ENCODE data around the gene TP53I3.

Gene TP53I3

GRCh38 chr2:24084386-24085199 is at the start of gene TP53I3:
Gene TP53I3, minus strand, starts transcription at chr2:24084834. Its CDS starts 508 bp downstream, at chr2:24084326.
- Histone ChIP-seq H3K4me1 (ENCODE audit: control insufficient read depth in 1 of 2, insufficient read depth in 2 of 2, low read length in 2 of 2) (peaks cover 17 to 19% of the 10 kb centered on the region in 2 donors), H3K27me3 (ENCODE audit: control insufficient read depth in 1 of 2, insufficient read depth in 2 of 2, low read length in 2 of 2) (no peaks in the 10 kb centered on the region), H3K27ac (ENCODE audit: low read depth, low read length) (peak within 1 kb of the TSS; percentile 90), H3K9me3 (ENCODE audit: control insufficient read depth in 1 of 2, low read length in 2 of 2) (no peaks in the 10 kb centered on the region), H3K4me3 (ENCODE audit: low read depth in 1 of 2, low read length in 2 of 2) (peak within 1 kb of the TSS; percentile 77 to 88), H3K9ac (ENCODE audit: low read depth in 1 of 2, low read length in 2 of 2) (peak within 1 kb of the TSS; percentile 89 to 99), H3K36me3 (ENCODE audit: control insufficient read depth in 1 of 2, insufficient read depth in 2 of 2, low read length in 2 of 2) (peaks cover 11 to 28% of the 10 kb centered on the region in 2 donors)

- Histone ChIP-seq H3K27me3 (ENCODE audit: control insufficient read depth in 1 of 2, insufficient read depth in 2 of 2, low read length in 2 of 2) (no peaks in the 10 kb centered on the region), H3K36me3 (ENCODE audit: control insufficient read depth in 1 of 2, insufficient read depth in 2 of 2, low read length in 2 of 2) (no peaks in the 10 kb centered on the region), H3K27ac (ENCODE audit: low read depth, low read length) (no peak overlapping the region), H3K4me3 (ENCODE audit: low read depth in 1 of 2, low read length in 2 of 2) (no peak overlapping the region), H3K9me3 (ENCODE audit: control insufficient read depth in 1 of 2, low read length in 2 of 2) (peaks cover 3 to 10% of the 10 kb centered on the region in 2 donors), H3K9ac (ENCODE audit: low read depth in 1 of 2, low read length in 2 of 2) (no peak overlapping the region), H3K4me1 (ENCODE audit: control insufficient read depth in 1 of 2, insufficient read depth in 2 of 2, low read length in 2 of 2) (no peaks in the 10 kb centered on the region)
These were observed 47.9 kb upstream of the TP53I3 start for GRCh38 chr2:24132543-24132942.

GRCh38 chr2:24125956-24126355 is 41.3 kb upstream of the TP53I3 start:
- Histone ChIP-seq H3K27ac (ENCODE audit: low read depth, low read length) (no peak overlapping the region), H3K27me3 (ENCODE audit: control insufficient read depth in 1 of 2, insufficient read depth in 2 of 2, low read length in 2 of 2) (no peaks in the 10 kb centered on the region), H3K9me3 (ENCODE audit: control insufficient read depth in 1 of 2, low read length in 2 of 2) (no peaks in the 10 kb centered on the region), H3K36me3 (ENCODE audit: control insufficient read depth in 1 of 2, insufficient read depth in 2 of 2, low read length in 2 of 2) (no peaks in the 10 kb centered on the region), H3K4me1 (ENCODE audit: control insufficient read depth in 1 of 2, insufficient read depth in 2 of 2, low read length in 2 of 2) (peaks cover 7 to 17% of the 10 kb centered on the region in 2 donors), H3K9ac (ENCODE audit: low read depth in 1 of 2, low read length in 2 of 2) (no peak overlapping the region), H3K4me3 (ENCODE audit: low read depth in 1 of 2, low read length in 2 of 2) (no peak overlapping the region)

GRCh38 chr2:24123922-24124580 is 39.4 kb upstream of the TP53I3 start:
- H3K4me1 ChIP-seq (ENCODE audit: control insufficient read depth in 1 of 2, insufficient read depth in 2 of 2, low read length in 2 of 2): peaks cover 7 to 17% of the 10 kb centered on the region in 2 donors
- H3K27me3 ChIP-seq (ENCODE audit: control insufficient read depth in 1 of 2, insufficient read depth in 2 of 2, low read length in 2 of 2): no peaks in the 10 kb centered on the region
- peak overlapping the region; percentile 88 for H3K27ac ChIP-seq (ENCODE audit: low read depth, low read length)
- peak overlapping the region; percentile 75 to 88 for H3K4me3 ChIP-seq (ENCODE audit: low read depth in 1 of 2, low read length in 2 of 2)
- H3K9me3 ChIP-seq (ENCODE audit: control insufficient read depth in 1 of 2, low read length in 2 of 2): no peaks in the 10 kb centered on the region
- H3K36me3 ChIP-seq (ENCODE audit: control insufficient read depth in 1 of 2, insufficient read depth in 2 of 2, low read length in 2 of 2): no peaks in the 10 kb centered on the region
- H3K9ac ChIP-seq (ENCODE audit: low read depth in 1 of 2, low read length in 2 of 2): peak overlapping the region; percentile 56 to 87

GRCh38 chr2:24123195-24123921 is 38.7 kb upstream of the TP53I3 start, which contains the start of the genes FAM228B and PFN4:
Gene FAM228B, plus strand, starts transcription at chr2:24123469. Its CDS starts 893 bp downstream, at chr2:24124362.
Gene PFN4, minus strand, starts transcription at chr2:24123334. Its CDS starts 799 bp downstream, at chr2:24122535.
- no peaks in the 10 kb centered on the region for H3K9me3 ChIP-seq (ENCODE audit: control insufficient read depth in 1 of 2, low read length in 2 of 2)
- H3K4me3 ChIP-seq (ENCODE audit: low read depth in 1 of 2, low read length in 2 of 2): peak within 1 kb of the TSS; percentile 75 to 88
- H3K27me3 ChIP-seq (ENCODE audit: control insufficient read depth in 1 of 2, insufficient read depth in 2 of 2, low read length in 2 of 2): no peaks in the 10 kb centered on the region
- peak within 1 kb of the TSS; percentile 73 to 87 for H3K9ac ChIP-seq (ENCODE audit: low read depth in 1 of 2, low read length in 2 of 2)
- no peaks in the 10 kb centered on the region for H3K36me3 ChIP-seq (ENCODE audit: control insufficient read depth in 1 of 2, insufficient read depth in 2 of 2, low read length in 2 of 2)
- H3K27ac ChIP-seq (ENCODE audit: low read depth, low read length): peak within 1 kb of the TSS; percentile 88
- H3K4me1 ChIP-seq (ENCODE audit: control insufficient read depth in 1 of 2, insufficient read depth in 2 of 2, low read length in 2 of 2): peaks cover 7 to 17% of the 10 kb centered on the region in 2 donors

GRCh38 chr2:24122366-24123194 is 37.9 kb upstream of the TP53I3 start:
- no peaks in the 10 kb centered on the region for H3K36me3 ChIP-seq (ENCODE audit: control insufficient read depth in 1 of 2, insufficient read depth in 2 of 2, low read length in 2 of 2)
- H3K27me3 ChIP-seq (ENCODE audit: control insufficient read depth in 1 of 2, insufficient read depth in 2 of 2, low read length in 2 of 2): no peaks in the 10 kb centered on the region
- peak overlapping the region; percentile 73 to 87 for H3K9ac ChIP-seq (ENCODE audit: low read depth in 1 of 2, low read length in 2 of 2)
- peaks cover 7 to 17% of the 10 kb centered on the region in 2 donors for H3K4me1 ChIP-seq (ENCODE audit: control insufficient read depth in 1 of 2, insufficient read depth in 2 of 2, low read length in 2 of 2)
- H3K4me3 ChIP-seq (ENCODE audit: low read depth in 1 of 2, low read length in 2 of 2): peak overlapping the region; percentile 75 to 88
- peak overlapping the region; percentile 70 for H3K27ac ChIP-seq (ENCODE audit: low read depth, low read length)
- no peaks in the 10 kb centered on the region for H3K9me3 ChIP-seq (ENCODE audit: control insufficient read depth in 1 of 2, low read length in 2 of 2)

- Histone ChIP-seq H3K9ac (ENCODE audit: low read depth in 1 of 2, low read length in 2 of 2) (no peak overlapping the region), H3K27me3 (ENCODE audit: control insufficient read depth in 1 of 2, insufficient read depth in 2 of 2, low read length in 2 of 2) (no peaks in the 10 kb centered on the region), H3K4me1 (ENCODE audit: control insufficient read depth in 1 of 2, insufficient read depth in 2 of 2, low read length in 2 of 2) (peaks cover 7 to 17% of the 10 kb centered on the region in 2 donors), H3K27ac (ENCODE audit: low read depth, low read length) (no peak overlapping the region), H3K9me3 (ENCODE audit: control insufficient read depth in 1 of 2, low read length in 2 of 2) (no peaks in the 10 kb centered on the region), H3K36me3 (ENCODE audit: control insufficient read depth in 1 of 2, insufficient read depth in 2 of 2, low read length in 2 of 2) (no peaks in the 10 kb centered on the region), H3K4me3 (ENCODE audit: low read depth in 1 of 2, low read length in 2 of 2) (no peak overlapping the region)
These were observed 36.8 kb upstream of the TP53I3 start for GRCh38 chr2:24121469-24121868.

GRCh38 chr2:24121066-24121465 is 36.4 kb upstream of the TP53I3 start:
- Histone ChIP-seq H3K27ac (ENCODE audit: low read depth, low read length) (no peak overlapping the region), H3K36me3 (ENCODE audit: control insufficient read depth in 1 of 2, insufficient read depth in 2 of 2, low read length in 2 of 2) (no peaks in the 10 kb centered on the region), H3K9ac (ENCODE audit: low read depth in 1 of 2, low read length in 2 of 2) (no peak overlapping the region), H3K4me3 (ENCODE audit: low read depth in 1 of 2, low read length in 2 of 2) (no peak overlapping the region), H3K9me3 (ENCODE audit: control insufficient read depth in 1 of 2, low read length in 2 of 2) (no peaks in the 10 kb centered on the region), H3K4me1 (ENCODE audit: control insufficient read depth in 1 of 2, insufficient read depth in 2 of 2, low read length in 2 of 2) (peaks cover 7 to 17% of the 10 kb centered on the region in 2 donors), H3K27me3 (ENCODE audit: control insufficient read depth in 1 of 2, insufficient read depth in 2 of 2, low read length in 2 of 2) (no peaks in the 10 kb centered on the region)

- H3K27me3 ChIP-seq (ENCODE audit: control insufficient read depth in 1 of 2, insufficient read depth in 2 of 2, low read length in 2 of 2): no peaks in the 10 kb centered on the region
- H3K4me1 ChIP-seq (ENCODE audit: control insufficient read depth in 1 of 2, insufficient read depth in 2 of 2, low read length in 2 of 2): peaks cover 0 to 7% of the 10 kb centered on the region in 2 donors
- H3K36me3 ChIP-seq (ENCODE audit: control insufficient read depth in 1 of 2, insufficient read depth in 2 of 2, low read length in 2 of 2): no peaks in the 10 kb centered on the region
- no peak overlapping the region for H3K27ac ChIP-seq (ENCODE audit: low read depth, low read length)
- H3K4me3 ChIP-seq (ENCODE audit: low read depth in 1 of 2, low read length in 2 of 2): no peak overlapping the region
- no peak overlapping the region for H3K9ac ChIP-seq (ENCODE audit: low read depth in 1 of 2, low read length in 2 of 2)
- H3K9me3 ChIP-seq (ENCODE audit: control insufficient read depth in 1 of 2, low read length in 2 of 2): no peaks in the 10 kb centered on the region
These were observed 33.3 kb upstream of the TP53I3 start for GRCh38 chr2:24117902-24118301.

Measured in duodenal mucosa (tissue), 2 donors.